ENCODE data around the gene POLR2J. TPM values are rescaled to one million over a fixed set of nuclear protein-coding genes. Genes with fewer than 3 reads are reported as not detected.

POLR2J gene
- total RNA-seq, 1 experiment from 2014 or later, result 50.5 TPM

- ATAC-seq (peak; percentile 51), DNase-seq (ENCODE audit: low spot score) (no peak)
- peak overlapping the region; percentile 82 for H3K27ac Mint-ChIP-seq
- peaks cover 12% of the 10 kb centered on the region for H3K4me1 Mint-ChIP-seq
- no peak overlapping the region for H3K4me3 Mint-ChIP-seq
- POLR2A ChIA-PET, result no interaction called here
- no peaks in the 10 kb centered on the region for H3K9me3 Mint-ChIP-seq
- TF ChIP-seq MLX (CRISPR knock-in tag; IDR thresholded peaks at IDR 0.05) (no peak), TP53 (CRISPR knock-in tag; IDR thresholded peaks at IDR 0.05) (no peak), ZBTB43 (CRISPR knock-in tag; IDR thresholded peaks at IDR 0.05) (no peak), HMGXB4 (CRISPR knock-in tag; IDR thresholded peaks at IDR 0.05) (no peak), JUN (CRISPR knock-in tag; IDR thresholded peaks at IDR 0.05) (no peak)
- peaks cover 34% of the 10 kb centered on the region for H3K36me3 Mint-ChIP-seq
- CTCF ChIA-PET, result interaction anchor here (0.9 kb wide), 1 partner anchor 43 kb away, joined by 3 read pairs; no protein-coding TSS in a partner anchor
- no peaks in the 10 kb centered on the region for H3K27me3 Mint-ChIP-seq (ENCODE audit: low read depth)
Observed at GRCh38 chr7:102424129-102424551, 54.6 kb downstream of the POLR2J start.

Small RNAs within 50 kb of the gene (microRNA-seq; reads per million reads assigned to microRNA genes)
- gene MIR4467 (ENCODE audit: borderline number of aligned reads) (14.3 reads per million, percentile 33 among the genes with 10 or more reads in this experiment), gene MIR5090 (ENCODE audit: borderline number of aligned reads) (3.5 reads per million, percentile 4 among the genes with 10 or more reads in this experiment)

Other genes with a start within 250 kb of the POLR2J start
- 14.7 to 16.5 TPM (median 15.9 TPM) in 3 replicates for gene SH2B2, start 192.1 kb downstream of the POLR2J start, total RNA-seq (2021)
- gene SPDYE6, start 122.5 kb downstream of the POLR2J start, total RNA-seq (2021), result not detected in 3 replicates
- 27.5 to 34.4 TPM (median 30.1 TPM) in 3 replicates for gene PRKRIP1, start 82.6 kb downstream of the POLR2J start, total RNA-seq (2021)
- 22.2 to 25.9 TPM (median 24.7 TPM) in 3 replicates for gene ORAI2, start 45.3 kb downstream of the POLR2J start, total RNA-seq (2021)
- 20.4 to 24.8 TPM (median 22.9 TPM) in 3 replicates for gene ALKBH4, start 14.1 kb downstream of the POLR2J start, total RNA-seq (2021)
- 37.4 to 41.7 TPM (median 39.6 TPM) in 3 replicates for gene LRWD1, start 13.9 kb downstream of the POLR2J start, total RNA-seq (2021)
- gene RASA4B, start 38.9 kb upstream of the POLR2J start, total RNA-seq (2021), result 3.6 to 6.2 TPM (median 3.9 TPM) in 3 replicates
- gene UPK3BL2, start 64.8 kb upstream of the POLR2J start, total RNA-seq (2021), result 9.0 to 11.2 TPM (median 10.5 TPM) in 3 replicates
- gene SPDYE2, start 72.3 kb upstream of the POLR2J start, total RNA-seq (2021), result 0.15 to 0.23 TPM in 2 of 3 replicates, not detected in the other
- gene POLR2J3, start 93.7 kb upstream of the POLR2J start, total RNA-seq (2021), result 21.2 to 26.5 TPM (median 24.7 TPM) in 3 replicates
- gene RASA4, start 137.8 kb upstream of the POLR2J start, total RNA-seq (2021), result 11.2 to 17.9 TPM (median 17.4 TPM) in 3 replicates
- 21.3 to 27.4 TPM (median 23.2 TPM) in 3 replicates for gene UPK3BL1, start 163.9 kb upstream of the POLR2J start, total RNA-seq (2021)
- 0.23 TPM in 1 of 3 replicates, not detected in the others for gene SPDYE2B, start 171.4 kb upstream of the POLR2J start, total RNA-seq (2021)
- 4.3 to 5.9 TPM (median 5.5 TPM) in 3 replicates for gene POLR2J2, start 192.7 kb upstream of the POLR2J start, total RNA-seq (2021)